DOHH2 (cell line): ENCODE data around the gene BIRC7.

Experiments
- H3F3A ChIP-seq: fragments of 200-600 bp; sonication (generic), shearing (Covaris generic); 2 replicates; pipeline ENCODE4 v1.6.0; 2016; ENCODE audit warnings: antibody characterized with exemption, mild to moderate bottlenecking; ENCODE audit not compliant: control insufficient read depth, insufficient read depth
- H3K27ac ChIP-seq: fragments of 200-600 bp; sonication (generic); 2 replicates; pipeline ENCODE4 v1.5.1; 2014; ENCODE audit warnings: low read depth, mild to moderate bottlenecking, low read length, moderate library complexity
- H3K27me3 ChIP-seq: fragments of 200-600 bp; sonication (generic); 2 replicates; pipeline ENCODE4 v1.6.1; 2014; ENCODE audit warnings: mild to moderate bottlenecking, low read length, mixed read lengths; ENCODE audit not compliant: control insufficient read depth
- H3K36me3 ChIP-seq: fragments of 200-600 bp; sonication (generic); 2 replicates; pipeline ENCODE4 v1.6.1; 2014; ENCODE audit warnings: mild to moderate bottlenecking, low read length, moderate library complexity, mixed read lengths; ENCODE audit not compliant: control insufficient read depth
- H3K4me1 ChIP-seq: fragments of 200-600 bp; sonication (generic); 2 replicates; pipeline ENCODE4 v1.6.1; 2014; ENCODE audit warnings: mild to moderate bottlenecking, low read length, mixed read lengths; ENCODE audit not compliant: control insufficient read depth
- H3K4me2 ChIP-seq: fragments of 200-600 bp; sonication (generic); 2 replicates; pipeline ENCODE4 v1.6.0; 2014; ENCODE audit warnings: mild to moderate bottlenecking, low read length, moderate library complexity
- H3K4me3 ChIP-seq: fragments of 200-600 bp; sonication (generic); 2 replicates; pipeline ENCODE4 v1.5.1; 2014; ENCODE audit warnings: mild to moderate bottlenecking, low read length, mixed read lengths
- H3K79me2 ChIP-seq: fragments of 200-600 bp; sonication (generic); 2 replicates; pipeline ENCODE4 v1.6.1; 2014; ENCODE audit warnings: mild to moderate bottlenecking, low read length, mixed read lengths; ENCODE audit not compliant: control insufficient read depth
- H3K9me2 ChIP-seq: fragments of 200-600 bp; sonication (generic); replicated peaks from 2 replicates; pipeline ENCODE4 v1.6.1; 2014; ENCODE audit warnings: mild to moderate bottlenecking, low read length, mixed read lengths; ENCODE audit not compliant: control insufficient read depth
- H3K9me3 ChIP-seq: fragments of 200-600 bp; sonication (generic); 2 replicates; pipeline ENCODE4 v1.6.1; 2014; ENCODE audit warnings: antibody characterized with exemption, low read length, mixed read lengths; ENCODE audit not compliant: control insufficient read depth, insufficient read depth
- H4K20me1 ChIP-seq: fragments of 200-600 bp; sonication (generic); 2 replicates; pipeline ENCODE4 v1.6.0; 2014; ENCODE audit warnings: low read depth, mild to moderate bottlenecking, antibody characterized with exemption, low read length, moderate library complexity; ENCODE audit not compliant: control insufficient read depth, insufficient read depth
- CTCF ChIP-seq: fragments of 200-600 bp; sonication (generic); IDR thresholded peaks from one replicate; pipeline ENCODE4 v1.5.1; 2014; ENCODE audit warnings: antibody characterized with exemption, mild to moderate bottlenecking, low read depth, low read length; ENCODE audit not compliant: poor library complexity, severe bottlenecking
- EZH2phosphoT487 ChIP-seq: fragments of 200-600 bp; sonication (generic); IDR thresholded peaks from 2 replicates; pipeline ENCODE4 v1.6.1; 2017; ENCODE audit warnings: borderline replicate concordance, mild to moderate bottlenecking, antibody characterized with exemption, low read length, moderate library complexity, mixed read lengths

BIRC7 gene

GRCh38 chr20:63247671-63248228 is 12.0 kb downstream of the BIRC7 start:
- H3K4me3 ChIP-seq, result no peak overlapping the region
- TF ChIP-seq CTCF (no peak), EZH2phosphoT487 (no peak)
- H3F3A ChIP-seq, result no peaks in the 10 kb centered on the region
- no peaks in the 10 kb centered on the region for H3K36me3 ChIP-seq
- peaks cover 2% of the 10 kb centered on the region; the same call in 1 of the 2 replicates for H3K27me3 ChIP-seq
- H4K20me1 ChIP-seq, result no peaks in the 10 kb centered on the region
- H3K4me1 ChIP-seq, result no peaks in the 10 kb centered on the region
- H3K4me2 ChIP-seq, result no peak overlapping the region
- no peak overlapping the region for H3K27ac ChIP-seq
- no peaks in the 10 kb centered on the region for H3K9me3 ChIP-seq
- H3K79me2 ChIP-seq, result no peaks in the 10 kb centered on the region
- H3K9me2 ChIP-seq, result no peaks in the 10 kb centered on the region

- Histone ChIP-seq H3K36me3 (no peaks in the 10 kb centered on the region), H3K27me3 (peaks cover 9% of the 10 kb centered on the region), H3K4me1 (no peaks in the 10 kb centered on the region), H3K4me2 (no peak overlapping the region), H3K79me2 (no peaks in the 10 kb centered on the region), H3F3A (no peaks in the 10 kb centered on the region), H3K9me3 (no peaks in the 10 kb centered on the region), H3K27ac (no peak overlapping the region), H4K20me1 (no peaks in the 10 kb centered on the region), H3K4me3 (no peak overlapping the region), H3K9me2 (no peaks in the 10 kb centered on the region)
- TF ChIP-seq EZH2phosphoT487, result no peak
- TF ChIP-seq CTCF, result no peak
These were observed 13.3 kb downstream of the BIRC7 start for GRCh38 chr20:63248835-63249591.

GRCh38 chr20:63249891-63250290 is 14.2 kb downstream of the BIRC7 start:
- TF ChIP-seq CTCF, result no peak
- no peak for TF ChIP-seq EZH2phosphoT487
- Histone ChIP-seq H3K27ac (no peak overlapping the region), H3K4me2 (no peak overlapping the region), H3K27me3 (peaks cover 10% of the 10 kb centered on the region), H3K4me1 (no peaks in the 10 kb centered on the region), H4K20me1 (no peaks in the 10 kb centered on the region), H3F3A (no peaks in the 10 kb centered on the region), H3K79me2 (no peaks in the 10 kb centered on the region), H3K9me3 (no peaks in the 10 kb centered on the region), H3K9me2 (no peaks in the 10 kb centered on the region), H3K4me3 (no peak overlapping the region), H3K36me3 (no peaks in the 10 kb centered on the region)
